SKM-1 (cell line): ENCODE measurements around the gene PIGS.
A peak's percentile ranks its signal among the peaks of the same experiment; 100 is the strongest.
"Not testable (repeated sequence)": the region's sequence is repeated elsewhere in the genome, so short reads cannot be mapped to it uniquely, and the experiment has no call there.

ENCODE experiments used
- DNase-seq: peaks from one replicate; lab custom pipeline; 2025; ENCODE audit not compliant: unreplicated experiment; lab: John Stamatoyannopoulos, UW

Gene PIGS

GRCh38 chr17:28571361-28572122 lies at the start of gene PIGS:
PIGS (minus strand) TSS chr17:28571524; CDS start chr17:28571496, 28 bp downstream.
- DNase-seq = peak; percentile 75

- no peak for DNase-seq
These were observed 48.7 kb upstream of the PIGS start for GRCh38 chr17:28620010-28620409.

- DNase-seq = no peak
These were observed 47.1 kb upstream of the PIGS start for GRCh38 chr17:28618464-28618863.

- DNase-seq = no peak
These were observed 45.0 kb upstream of the PIGS start for GRCh38 chr17:28616281-28616680.

DNA sequence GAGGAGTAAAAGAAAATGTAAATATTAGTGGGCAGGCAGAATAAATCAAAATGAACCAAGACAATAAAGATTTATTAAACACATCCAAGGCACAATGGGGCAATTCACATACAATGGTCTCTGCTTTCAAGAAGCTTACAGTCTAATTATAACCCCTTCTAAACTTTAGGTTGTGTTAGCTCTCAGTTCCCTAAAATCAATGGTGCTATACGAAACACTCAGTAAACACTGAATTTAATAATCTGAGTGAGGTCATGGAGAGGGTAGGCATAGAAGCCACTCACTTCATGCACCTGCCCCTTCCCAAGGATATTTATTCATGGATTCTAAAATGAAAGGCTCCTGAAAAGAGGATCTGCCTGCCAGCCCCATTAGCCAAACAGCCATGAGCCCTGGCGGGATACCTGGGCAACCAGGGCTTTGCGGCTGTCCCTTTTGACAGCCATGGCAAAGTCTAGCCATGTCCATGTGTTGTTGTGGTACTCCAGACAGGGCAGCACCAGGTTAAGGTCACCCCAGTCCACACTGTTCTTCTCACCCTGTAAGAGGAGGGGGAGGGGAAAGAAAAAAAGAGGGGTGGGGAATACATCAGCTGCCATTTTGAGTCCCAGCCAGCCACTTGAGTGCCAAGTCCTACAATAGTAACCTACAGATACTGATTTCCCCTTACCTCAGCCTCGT lies 44.1 kb upstream of the PIGS start:
- no peak for DNase-seq

GRCh38 chr17:28613931-28614381 lies 42.6 kb upstream of the PIGS start, which contains the start of gene RSKR:
RSKR (minus strand) TSS chr17:28614185; CDS start chr17:28614161, 24 bp downstream.
- no peak for DNase-seq

DNA sequence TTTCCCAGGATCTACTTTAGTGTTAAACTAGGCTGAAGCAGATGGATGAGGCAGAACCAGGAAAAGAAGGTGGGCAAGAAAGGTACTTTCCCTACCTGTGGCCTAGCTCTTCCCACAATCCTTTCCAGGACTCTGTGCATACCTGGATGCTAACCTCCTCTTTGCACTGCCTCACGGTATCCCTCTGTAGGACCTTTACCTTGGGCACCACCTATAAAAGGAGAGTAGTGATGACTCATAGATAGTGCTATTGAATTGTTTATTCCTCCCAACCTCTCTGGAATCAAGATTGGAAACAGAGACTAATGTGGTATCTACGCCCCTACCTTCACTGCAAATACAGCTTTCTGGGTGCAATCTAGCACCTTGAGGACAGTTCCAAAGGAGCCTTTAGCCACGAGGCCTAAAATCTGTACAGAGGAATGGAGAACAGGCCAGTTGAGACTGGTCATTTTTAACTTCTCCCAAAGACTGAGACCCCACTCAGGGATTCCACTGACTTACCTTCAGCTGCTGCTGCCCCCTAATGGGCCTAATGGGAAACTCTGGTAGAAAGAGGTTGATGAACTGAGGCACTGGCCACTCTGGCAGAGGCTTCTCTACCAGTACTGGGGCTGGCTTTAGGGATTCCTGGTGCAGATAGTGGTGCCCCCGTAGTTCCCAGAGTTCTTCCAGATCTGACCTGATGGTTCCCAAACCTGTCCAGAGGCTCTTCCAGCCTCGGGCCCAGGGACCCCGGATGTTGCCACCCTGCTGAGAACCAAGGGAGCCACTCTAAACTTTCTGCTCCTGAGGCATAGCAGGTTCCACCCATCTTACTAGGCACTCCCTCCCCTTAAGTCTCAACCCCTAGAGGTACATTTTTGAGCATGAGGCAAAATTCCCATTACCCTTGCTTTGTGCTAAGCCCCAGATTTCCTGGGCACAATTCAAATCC lies 41.9 kb upstream of the PIGS start:
- peak; percentile 18 for DNase-seq

- no peak for DNase-seq
These were observed 41.2 kb upstream of the PIGS start for GRCh38 chr17:28612531-28612930.

- DNase-seq = no peak
These were observed 39.1 kb upstream of the PIGS start for GRCh38 chr17:28610376-28610775.

DNA sequence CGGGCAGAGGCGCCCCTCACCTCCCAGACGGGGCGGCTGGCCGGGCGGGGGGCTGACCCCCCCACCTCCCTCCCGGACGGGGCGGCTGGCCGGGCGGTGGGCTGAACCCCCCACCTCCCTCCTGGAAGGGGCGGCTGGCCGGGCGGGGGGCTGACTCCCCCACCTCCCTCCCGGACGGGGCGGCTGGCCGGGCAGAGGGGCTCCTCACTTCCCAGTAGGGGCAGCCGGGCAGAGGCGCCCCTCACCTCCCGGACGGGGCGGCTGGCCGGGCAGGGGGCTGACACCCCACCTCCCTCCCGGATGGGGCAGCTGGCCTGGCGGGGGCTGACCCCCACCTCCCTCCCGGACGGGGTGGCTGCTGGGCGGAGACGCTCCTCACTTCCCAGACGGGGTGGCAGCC lies 32.7 kb upstream of the PIGS start:
- DNase-seq = not testable (repeated sequence)

DNA sequence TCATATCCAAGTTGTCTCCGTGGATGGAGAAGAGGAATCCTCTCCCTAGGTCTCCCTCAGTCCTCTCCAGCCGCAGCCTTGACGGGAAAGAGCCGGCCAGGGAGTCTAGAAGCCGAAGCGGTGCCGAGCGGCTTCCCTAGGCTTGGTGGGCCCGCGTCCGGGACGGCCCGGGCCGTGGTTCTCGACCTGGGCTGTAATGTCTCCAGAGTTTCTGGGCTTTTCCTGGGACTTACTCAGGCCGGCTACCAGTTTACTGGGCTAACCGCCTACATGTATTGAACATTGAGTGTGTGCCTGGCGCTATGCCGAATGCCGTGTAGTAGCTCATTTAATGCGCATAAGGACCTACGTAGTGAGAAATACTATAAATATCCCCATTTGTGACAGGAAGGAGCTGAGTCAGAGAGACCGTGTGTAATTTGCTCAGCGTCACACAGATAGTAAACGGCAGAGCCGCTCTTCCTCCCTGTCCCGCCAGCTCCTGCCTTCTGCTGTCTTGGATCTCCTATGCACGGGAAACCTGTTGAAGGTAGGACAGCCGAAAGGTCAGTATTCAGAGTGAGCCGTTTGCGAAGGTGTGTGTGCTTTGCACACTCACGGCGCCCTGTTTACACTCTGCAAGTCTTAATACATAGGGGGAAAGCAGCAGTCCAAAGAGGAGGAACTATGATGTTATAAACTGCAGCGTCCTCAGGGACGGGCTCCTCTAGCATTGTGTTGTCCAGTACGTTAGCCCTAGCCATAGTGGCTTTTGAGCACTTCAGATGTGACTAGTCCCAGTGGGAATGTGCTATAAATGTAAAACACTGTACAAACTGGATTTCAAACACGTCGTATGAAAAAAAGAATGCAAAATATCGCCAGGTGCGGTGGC lies 28.2 kb upstream of the PIGS start:
- peak; percentile 74 for DNase-seq

DNA sequence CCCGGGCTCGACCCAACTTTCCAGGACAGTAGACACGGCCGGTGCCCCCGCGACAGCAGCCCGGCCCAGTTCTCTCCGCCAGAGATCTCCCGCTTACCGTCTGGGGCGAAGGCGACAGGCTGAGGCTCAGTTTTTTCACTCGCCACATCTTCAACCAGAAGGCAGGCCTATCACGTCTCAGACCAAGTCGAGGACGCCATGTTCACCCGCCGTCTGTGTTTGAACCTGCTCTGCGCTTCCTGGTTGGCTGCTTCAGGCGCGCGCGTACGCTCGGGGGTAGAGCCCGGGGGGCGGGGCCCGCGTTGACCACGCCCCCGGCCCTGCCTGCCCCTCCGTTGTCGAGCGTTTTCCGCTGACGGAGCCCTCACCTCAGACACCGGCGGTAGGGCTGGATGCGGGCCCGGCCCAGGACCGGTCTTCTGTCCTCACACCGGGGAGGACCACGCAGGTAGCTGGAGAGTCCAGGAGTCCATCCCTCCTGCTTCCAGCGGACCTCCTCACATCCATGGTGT lies 27.5 kb upstream of the PIGS start, which contains the start of gene SPAG5:
TSS of gene SPAG5 (minus strand) at position 227 of the 512 bp plus-strand sequence. CDS start at position 148, 79 bp downstream.
- DNase-seq = peak; percentile 83

DNA sequence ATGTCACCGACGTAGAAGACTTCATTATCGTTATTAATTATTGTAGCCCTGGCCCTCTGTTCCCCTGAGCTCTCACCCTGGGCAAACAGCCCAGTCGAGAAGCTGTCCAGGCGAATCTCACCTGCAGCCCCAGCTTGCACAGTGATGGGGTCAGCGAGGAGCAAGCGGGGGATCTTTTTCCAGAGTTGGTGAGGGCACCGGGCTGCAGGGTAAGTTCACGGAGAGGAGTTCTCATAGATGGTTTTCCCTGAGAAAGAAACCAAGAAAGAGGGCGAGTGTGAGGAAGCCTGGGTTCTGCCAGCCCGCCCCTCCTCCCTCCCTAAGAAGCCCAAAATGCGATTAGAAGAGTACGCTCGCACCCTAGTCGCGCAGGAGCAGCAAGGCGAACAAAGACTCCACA lies 27.1 kb upstream of the PIGS start:
- DNase-seq = no peak

GRCh38 chr17:28597606-28598383 lies 26.5 kb upstream of the PIGS start:
- no peak for DNase-seq

- no peak for DNase-seq
These were observed 20.9 kb upstream of the PIGS start for GRCh38 chr17:28592260-28592659.

GRCh38 chr17:28585851-28586250 lies 14.5 kb upstream of the PIGS start:
- no peak for DNase-seq

DNA sequence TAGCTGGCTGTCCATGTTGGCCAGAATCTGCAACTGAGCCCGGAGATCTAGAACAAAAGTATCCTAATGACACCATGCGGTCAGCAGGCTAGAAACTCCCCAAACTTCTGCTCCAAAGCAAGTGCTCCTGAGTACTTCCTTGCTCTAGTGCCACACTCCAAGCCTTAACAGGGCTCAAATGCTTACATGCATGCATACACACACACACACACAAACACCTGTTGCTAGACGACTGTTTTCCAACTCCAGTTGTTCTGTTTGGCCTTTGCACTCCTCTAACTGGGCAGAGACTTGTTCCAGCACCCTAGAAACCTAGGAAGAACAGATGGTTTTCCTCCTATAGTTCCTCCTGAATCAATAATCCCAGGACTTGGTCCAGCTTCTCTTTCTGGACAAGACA lies 13.1 kb upstream of the PIGS start:
- no peak for DNase-seq

GRCh38 chr17:28582513-28582912 lies 11.2 kb upstream of the PIGS start:
- DNase-seq = no peak

DNA sequence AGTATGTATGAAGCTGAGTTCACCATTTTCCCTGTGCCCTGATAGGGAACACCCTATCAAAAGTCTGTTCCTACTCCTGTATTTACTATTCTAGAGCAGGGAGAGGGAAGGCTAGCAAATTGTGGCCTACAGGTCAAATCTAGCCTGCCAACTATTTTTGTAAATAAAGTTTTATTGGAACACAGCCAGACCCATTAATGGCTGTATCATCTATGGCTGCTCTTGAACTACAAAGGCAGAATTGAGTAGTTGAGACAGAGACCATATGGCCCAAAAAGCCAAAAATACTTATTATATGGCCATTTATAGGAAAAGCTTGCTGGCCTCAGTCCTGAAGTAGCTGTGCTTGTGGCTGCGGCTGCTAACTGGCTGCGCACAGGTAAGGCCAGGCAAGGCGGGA lies 9.6 kb upstream of the PIGS start:
- no peak for DNase-seq
